Osteocyte (in vitro differentiated cells): Measurements from ENCODE around the gene PDZD2. TPM values are rescaled to one million over a fixed set of nuclear protein-coding genes. Genes with fewer than 3 reads are reported as not detected.

Source experiments
- DNase-seq: peaks from one replicate; pipeline ENCODE4 v3.0.0; 2021; ENCODE audit warnings: mixed read lengths; ENCODE audit not compliant: unreplicated experiment; ENCODE audit errors: extremely low spot score
- H3K27ac Mint-ChIP-seq: one replicate; pipeline ENCODE4 v1.8.0; 2021; ENCODE audit warnings: mild to moderate bottlenecking, mixed read lengths; ENCODE audit not compliant: unreplicated experiment
- H3K27me3 Mint-ChIP-seq: one replicate; pipeline ENCODE4 v1.8.0; 2021; ENCODE audit warnings: mixed read lengths; ENCODE audit not compliant: unreplicated experiment
- H3K36me3 Mint-ChIP-seq: one replicate; pipeline ENCODE4 v1.8.0; 2021; ENCODE audit warnings: mixed read lengths; ENCODE audit not compliant: unreplicated experiment
- H3K4me1 Mint-ChIP-seq: one replicate; pipeline ENCODE4 v1.8.0; 2021; ENCODE audit warnings: mixed read lengths; ENCODE audit not compliant: unreplicated experiment
- H3K4me3 Mint-ChIP-seq: one replicate; pipeline ENCODE4 v1.8.0; 2021; ENCODE audit warnings: mild to moderate bottlenecking, moderate library complexity, mixed read lengths; ENCODE audit not compliant: unreplicated experiment
- H3K9me3 Mint-ChIP-seq: one replicate; pipeline ENCODE4 v1.8.0; 2021; ENCODE audit warnings: mixed read lengths; ENCODE audit not compliant: unreplicated experiment
- CTCF ChIP-seq: fragments of 200-600 bp; sonication (generic); IDR thresholded peaks from 2 replicates; pipeline ENCODE4 v1.5.0; 2021; ENCODE audit warnings: antibody characterized with exemption, mild to moderate bottlenecking, moderate library complexity
- total RNA-seq: library from RNA; stranded (reverse); gene quantifications from 2 replicates; pipeline ENCODE4 v1.2.1, GENCODE V29; 2021

PDZD2 gene
- total RNA-seq, 1 donor from 2014 or later: 2.3 TPM

GRCh38 chr5:31936683-31937082, 297.8 kb downstream of the PDZD2 start:
- H3K4me1 Mint-ChIP-seq: peaks cover 26% of the 10 kb centered on the region
- H3K9me3 Mint-ChIP-seq: no peaks in the 10 kb centered on the region
- no peak for DNase-seq
- no peaks in the 10 kb centered on the region for H3K36me3 Mint-ChIP-seq
- H3K27me3 Mint-ChIP-seq: peaks cover 9% of the 10 kb centered on the region
- TF ChIP-seq CTCF: no peak
- no peak overlapping the region for H3K27ac Mint-ChIP-seq
- no peak overlapping the region for H3K4me3 Mint-ChIP-seq

GRCh38 chr5:31937226-31937625, 298.3 kb downstream of the PDZD2 start:
- Mint-ChIP-seq H3K27me3 (peaks cover 9% of the 10 kb centered on the region), H3K4me3 (no peak overlapping the region), H3K4me1 (peaks cover 26% of the 10 kb centered on the region), H3K27ac (no peak overlapping the region), H3K36me3 (no peaks in the 10 kb centered on the region), H3K9me3 (no peaks in the 10 kb centered on the region)
- DNase-seq: no peak
- no peak for TF ChIP-seq CTCF

- H3K27ac Mint-ChIP-seq: no peak overlapping the region
- H3K4me3 Mint-ChIP-seq: no peak overlapping the region
- H3K27me3 Mint-ChIP-seq: peaks cover 9% of the 10 kb centered on the region
- DNase-seq: no peak
- no peaks in the 10 kb centered on the region for H3K36me3 Mint-ChIP-seq
- TF ChIP-seq CTCF: no peak
- H3K4me1 Mint-ChIP-seq: peaks cover 26% of the 10 kb centered on the region
- no peaks in the 10 kb centered on the region for H3K9me3 Mint-ChIP-seq
Measured at GRCh38 chr5:31937703-31938102, 298.8 kb downstream of the PDZD2 start.

DNA sequence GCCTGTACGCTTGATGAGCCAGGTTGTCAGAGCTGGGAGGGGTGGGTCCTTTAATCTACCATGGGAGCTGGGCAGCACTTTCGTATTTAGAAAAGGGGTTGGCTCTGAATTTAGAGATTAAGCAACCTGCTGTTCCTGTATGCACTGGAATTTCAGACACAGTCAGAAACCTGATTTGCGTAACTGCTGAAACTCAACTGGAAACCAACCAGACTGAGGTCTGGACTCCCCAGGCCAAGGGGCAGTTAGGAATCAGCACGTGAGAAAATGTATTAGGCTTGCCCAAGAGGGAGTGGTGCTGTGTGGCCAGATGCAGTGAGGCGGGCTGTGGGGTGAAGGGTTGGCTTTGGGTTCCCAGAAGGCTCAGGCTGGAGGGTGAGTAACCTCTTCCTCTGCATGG, 300.2 kb downstream of the PDZD2 start:
- no peak for DNase-seq
- no peak overlapping the region for H3K4me3 Mint-ChIP-seq
- H3K9me3 Mint-ChIP-seq: no peaks in the 10 kb centered on the region
- H3K36me3 Mint-ChIP-seq: no peaks in the 10 kb centered on the region
- H3K4me1 Mint-ChIP-seq: peaks cover 17% of the 10 kb centered on the region
- TF ChIP-seq CTCF: no peak
- peaks cover 9% of the 10 kb centered on the region for H3K27me3 Mint-ChIP-seq
- H3K27ac Mint-ChIP-seq: no peak overlapping the region

DNA sequence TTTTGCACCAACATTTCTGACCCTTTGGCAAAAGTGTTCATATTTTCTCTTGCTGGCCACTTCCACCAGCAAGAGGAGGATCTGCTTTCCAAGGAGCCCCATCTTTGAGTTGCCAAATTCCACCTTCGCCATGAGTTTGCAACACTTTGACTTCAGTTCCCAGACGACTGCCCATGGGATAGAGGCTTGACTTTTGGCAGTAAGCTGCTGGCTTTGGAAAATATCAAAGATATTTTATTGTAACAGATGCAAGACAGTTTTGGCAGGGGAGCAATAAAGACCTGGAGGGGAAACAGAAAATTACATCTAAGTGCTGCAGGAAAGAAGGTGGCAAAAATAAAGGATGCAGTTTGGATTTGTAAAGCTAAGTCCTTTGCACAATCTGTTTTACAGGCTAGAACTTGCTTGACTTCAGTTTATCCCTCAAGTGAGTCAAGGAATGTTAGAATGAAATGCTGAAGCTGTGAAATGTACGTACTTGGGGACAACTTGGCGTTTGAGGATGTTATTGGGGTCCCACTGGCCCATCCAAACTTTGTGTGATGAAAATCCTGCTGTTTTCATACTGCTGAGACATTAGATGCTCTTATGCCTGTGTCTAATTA, 302.3 kb downstream of the PDZD2 start:
- Mint-ChIP-seq H3K27me3 (peaks cover 9% of the 10 kb centered on the region), H3K9me3 (no peaks in the 10 kb centered on the region), H3K27ac (no peak overlapping the region), H3K4me3 (no peak overlapping the region), H3K4me1 (no peaks in the 10 kb centered on the region), H3K36me3 (no peaks in the 10 kb centered on the region)
- DNase-seq: no peak
- no peak for TF ChIP-seq CTCF
